ENCODE results near the gene CYREN. TPM values are rescaled to one million over a fixed set of nuclear protein-coding genes. Genes with fewer than 3 reads are reported as not detected.
A peak's percentile ranks its signal among the peaks of the same experiment; 100 is the strongest.

Gene CYREN
- total and polyA plus RNA-seq, 9 of the 15 experiments (the other 6 are each of a cell fraction or from before 2014, with no cell fraction given) = 13.9 to 108 (median 88.8) TPM

DNA sequence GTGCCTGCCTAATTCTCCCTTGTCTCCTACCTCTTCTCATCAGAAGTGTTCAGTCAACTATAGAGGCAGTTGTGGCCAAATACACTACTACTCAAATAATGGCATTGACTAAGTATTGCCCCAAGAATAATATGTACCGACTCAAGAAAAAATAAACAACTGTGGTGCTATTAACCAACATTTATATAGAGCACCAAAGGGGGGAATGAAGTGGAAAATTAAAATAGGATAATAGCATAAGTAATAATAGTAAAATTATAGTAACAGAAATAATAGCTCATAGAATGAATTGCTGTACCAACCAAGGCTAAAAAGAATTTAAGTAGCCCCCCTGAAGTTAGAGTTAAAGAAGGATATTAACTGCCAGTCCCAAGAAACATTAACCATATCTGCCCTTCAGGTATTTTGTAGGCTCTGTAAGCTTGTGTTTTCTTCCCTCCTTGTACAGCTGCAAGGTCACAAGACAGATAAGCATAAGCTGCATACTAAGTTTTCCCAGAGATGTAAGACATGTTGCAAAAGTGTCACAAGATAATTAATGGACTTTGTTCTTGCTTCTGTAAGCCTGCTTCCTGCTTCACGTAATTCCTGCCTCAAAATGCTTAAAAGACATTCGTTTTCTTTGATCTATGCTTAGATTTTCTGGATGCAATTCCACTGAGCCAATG lies 10.9 kb upstream of the CYREN start (continued):
- TF ChIP-seq, protein P1, sequence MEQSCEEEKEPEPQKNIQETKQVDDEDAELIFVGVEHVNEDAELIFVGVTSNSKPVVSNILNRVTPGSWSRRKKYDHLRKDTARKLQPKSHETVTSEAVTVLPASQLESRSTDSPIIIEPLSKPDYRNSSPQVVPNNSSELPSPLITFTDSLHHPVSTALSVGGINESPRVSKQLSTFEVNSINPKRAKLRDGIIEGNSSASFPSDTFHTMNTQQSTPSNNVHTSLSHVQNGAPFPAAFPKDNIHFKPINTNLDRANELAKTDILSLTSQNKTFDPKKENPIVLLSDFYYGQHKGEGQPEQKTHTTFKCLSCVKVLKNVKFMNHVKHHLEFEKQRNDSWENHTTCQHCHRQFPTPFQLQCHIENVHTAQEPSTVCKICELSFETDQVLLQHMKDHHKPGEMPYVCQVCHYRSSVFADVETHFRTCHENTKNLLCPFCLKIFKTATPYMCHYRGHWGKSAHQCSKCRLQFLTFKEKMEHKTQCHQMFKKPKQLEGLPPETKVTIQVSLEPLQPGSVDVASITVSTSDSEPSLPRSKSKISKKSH (CRISPR knock-in tag; IDR thresholded peaks at IDR 0.05) = peak; percentile 30; the same call in 1 of the 2 replicates
- TF ChIP-seq CBFA2T3 (IDR thresholded peaks at IDR 0.05) (peak; percentile 43; the same call in 1 of the 2 replicates), PRMT5 (CRISPR knock-in tag; IDR thresholded peaks at IDR 0.05) (no peak), SMAD4 (CRISPR knock-in tag; conservative IDR thresholded peaks at IDR 0.05) (no peak), TAL1 (IDR thresholded peaks at IDR 0.05) (peak; percentile 24; the same call in 1 of the 2 replicates), ESRRA (IDR thresholded peaks at IDR 0.05; ENCODE audit: borderline replicate concordance, low read depth) (peak; percentile 51; the same call in 1 of the 2 replicates)
- TF ChIP-seq, protein P2, sequence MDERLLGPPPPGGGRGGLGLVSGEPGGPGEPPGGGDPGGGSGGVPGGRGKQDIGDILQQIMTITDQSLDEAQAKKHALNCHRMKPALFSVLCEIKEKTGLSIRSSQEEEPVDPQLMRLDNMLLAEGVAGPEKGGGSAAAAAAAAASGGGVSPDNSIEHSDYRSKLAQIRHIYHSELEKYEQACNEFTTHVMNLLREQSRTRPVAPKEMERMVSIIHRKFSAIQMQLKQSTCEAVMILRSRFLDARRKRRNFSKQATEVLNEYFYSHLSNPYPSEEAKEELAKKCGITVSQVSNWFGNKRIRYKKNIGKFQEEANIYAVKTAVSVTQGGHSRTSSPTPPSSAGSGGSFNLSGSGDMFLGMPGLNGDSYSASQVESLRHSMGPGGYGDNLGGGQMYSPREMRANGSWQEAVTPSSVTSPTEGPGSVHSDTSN (CRISPR knock-in tag; IDR thresholded peaks at IDR 0.05; ENCODE audit: low read depth) = no peak
- TF ChIP-seq, protein P2 (tag; conservative IDR thresholded peaks at IDR 0.05; ENCODE audit: low read depth) = 0 out of 2 replicates have a peak, but pooled peaks have one; percentile 47
